Glutamatergic neuron (in vitro differentiated cells): ENCODE measurements around the gene CDCA4. TPM values are rescaled to one million over a fixed set of nuclear protein-coding genes. Genes with fewer than 3 reads are reported as not detected.

Source experiments
- DNase-seq: peaks from one replicate; pipeline ENCODE4 v3.0.0; 2022
- H3K27ac Mint-ChIP-seq: one replicate; pipeline ENCODE4 v1.8.0; 2020; ENCODE audit warnings: mild to moderate bottlenecking, mixed read lengths, inconsistent platforms; ENCODE audit not compliant: unreplicated experiment
- H3K27me3 Mint-ChIP-seq: one replicate; pipeline ENCODE4 v1.8.0; 2020; ENCODE audit warnings: mild to moderate bottlenecking, moderate library complexity, mixed read lengths, inconsistent platforms; ENCODE audit not compliant: unreplicated experiment
- H3K36me3 Mint-ChIP-seq: one replicate; pipeline ENCODE4 v1.8.0; 2020; ENCODE audit warnings: mild to moderate bottlenecking, mixed read lengths, inconsistent platforms; ENCODE audit not compliant: unreplicated experiment
- H3K4me1 Mint-ChIP-seq: one replicate; pipeline ENCODE4 v1.8.0; 2020; ENCODE audit warnings: mild to moderate bottlenecking, low read depth, mixed read lengths, inconsistent platforms; ENCODE audit not compliant: unreplicated experiment
- H3K4me3 Mint-ChIP-seq: one replicate; pipeline ENCODE4 v1.8.0; 2020; ENCODE audit warnings: mild to moderate bottlenecking, mixed read lengths, inconsistent platforms; ENCODE audit not compliant: unreplicated experiment
- H3K9me3 Mint-ChIP-seq: one replicate; pipeline ENCODE4 v1.8.0; 2020; ENCODE audit warnings: mild to moderate bottlenecking, moderate library complexity, mixed read lengths, inconsistent platforms; ENCODE audit not compliant: unreplicated experiment
- CTCF ChIP-seq: fragments of 200-600 bp; sonication (generic); IDR thresholded peaks from one replicate; pipeline ENCODE4 v1.5.0; 2021; ENCODE audit not compliant: partially characterized antibody, unreplicated experiment
- total RNA-seq: library from RNA; stranded (reverse); fragmentation: NEBNext Ultra II Directional; extraction: Animal tissue kit (Norgen Biotek cat#: 25700); gene quantifications from one replicate; pipeline ENCODE4 v1.2.1, GENCODE V29; 2021; ENCODE audit not compliant: unreplicated experiment

The CDCA4 gene
- total RNA-seq, 1 donor from 2014 or later = 23.2 TPM

GRCh38 chr14:105015242-105015641, 5.6 kb downstream of the CDCA4 start:
- Mint-ChIP-seq H3K27ac (peak overlapping the region; percentile 86), H3K27me3 (peaks cover 12% of the 10 kb centered on the region), H3K4me1 (peaks cover 64% of the 10 kb centered on the region), H3K9me3 (peaks cover 17% of the 10 kb centered on the region), H3K4me3 (peak overlapping the region; percentile 51), H3K36me3 (no peaks in the 10 kb centered on the region)
- DNase-seq = no peak
- TF ChIP-seq CTCF = no peak

GRCh38 chr14:105014631-105015030, 6.3 kb downstream of the CDCA4 start:
- H3K4me3 Mint-ChIP-seq = peak overlapping the region; percentile 51
- peaks cover 10% of the 10 kb centered on the region for H3K27me3 Mint-ChIP-seq
- peaks cover 14% of the 10 kb centered on the region for H3K9me3 Mint-ChIP-seq
- TF ChIP-seq CTCF = no peak
- peaks cover 68% of the 10 kb centered on the region for H3K4me1 Mint-ChIP-seq
- no peaks in the 10 kb centered on the region for H3K36me3 Mint-ChIP-seq
- H3K27ac Mint-ChIP-seq = peak overlapping the region; percentile 86
- DNase-seq = no peak

- H3K4me1 Mint-ChIP-seq = peaks cover 65% of the 10 kb centered on the region
- peaks cover 7% of the 10 kb centered on the region for H3K27me3 Mint-ChIP-seq
- peak overlapping the region; percentile 86 for H3K27ac Mint-ChIP-seq
Measured at GRCh38 chr14:105014032-105014431, 6.9 kb downstream of the CDCA4 start.

GRCh38 chr14:105013150-105013785, 7.6 kb downstream of the CDCA4 start:
- peaks cover 13% of the 10 kb centered on the region for H3K9me3 Mint-ChIP-seq
- no peaks in the 10 kb centered on the region for H3K36me3 Mint-ChIP-seq
- H3K27ac Mint-ChIP-seq = peak overlapping the region; percentile 86
- TF ChIP-seq CTCF = no peak
- H3K4me1 Mint-ChIP-seq = peaks cover 63% of the 10 kb centered on the region
- H3K4me3 Mint-ChIP-seq = peak overlapping the region; percentile 71
- peak; percentile 65 for DNase-seq
- peaks cover 7% of the 10 kb centered on the region for H3K27me3 Mint-ChIP-seq

More at GRCh38 chr14:105014032-105014431, 6.9 kb downstream of the CDCA4 start:
- Mint-ChIP-seq H3K9me3 (peaks cover 13% of the 10 kb centered on the region), H3K36me3 (no peaks in the 10 kb centered on the region), H3K4me3 (peak overlapping the region; percentile 51)
- TF ChIP-seq CTCF = no peak
- DNase-seq = no peak

GRCh38 chr14:105012171-105012985, 8.5 kb downstream of the CDCA4 start:
- DNase-seq = no peak
- H3K4me3 Mint-ChIP-seq = peak overlapping the region; percentile 69
- TF ChIP-seq CTCF = no peak
- H3K4me1 Mint-ChIP-seq = peaks cover 62% of the 10 kb centered on the region
- peaks cover 7% of the 10 kb centered on the region for H3K27me3 Mint-ChIP-seq
- H3K36me3 Mint-ChIP-seq = no peaks in the 10 kb centered on the region
- peak overlapping the region; percentile 86 for H3K27ac Mint-ChIP-seq
- peaks cover 13% of the 10 kb centered on the region for H3K9me3 Mint-ChIP-seq
